Stimulated activated CD4-positive, alpha-beta T cell treated with anti-CD3 and anti-CD28 coated beads, Interleukin-2, amount 100 ng/mL, for 24 hours (primary cell): ENCODE measurements around the gene CYSLTR2.

Experiments used
- DNase-seq, 2 donors: peaks; one replicate each; pipeline ENCODE4 v3.0.0-alpha.2; 2020

CYSLTR2 gene

GRCh38 chr13:48653472-48653939, at the start of gene CYSLTR2:
Gene CYSLTR2, plus strand, starts transcription at chr13:48653929. Its CDS starts 52,889 bp downstream, at chr13:48706818.
- DNase-seq = no peak

- DNase-seq = no peak
Measured at GRCh38 chr13:48615049-48615448, 38.7 kb upstream of the CYSLTR2 start.

- DNase-seq = no peak
Measured at GRCh38 chr13:48618937-48619336, 34.8 kb upstream of the CYSLTR2 start.

GRCh38 chr13:48621056-48621455, 32.7 kb upstream of the CYSLTR2 start:
- no peak for DNase-seq

GRCh38 chr13:48624016-48624415, 29.7 kb upstream of the CYSLTR2 start:
- no peak for DNase-seq

GRCh38 chr13:48624858-48625257, 28.9 kb upstream of the CYSLTR2 start:
- no peak for DNase-seq

GRCh38 chr13:48625413-48626076, 28.2 kb upstream of the CYSLTR2 start:
- DNase-seq = no peak

GRCh38 chr13:48626077-48626449, 27.7 kb upstream of the CYSLTR2 start:
- DNase-seq = no peak

- DNase-seq = no peak
Measured at GRCh38 chr13:48626726-48627451, 26.8 kb upstream of the CYSLTR2 start.

- no peak for DNase-seq
Measured at GRCh38 chr13:48629277-48629676, 24.5 kb upstream of the CYSLTR2 start.

GRCh38 chr13:48630291-48630690, 23.4 kb upstream of the CYSLTR2 start:
- DNase-seq = no peak

GRCh38 chr13:48630773-48631172, 23.0 kb upstream of the CYSLTR2 start:
- DNase-seq = no peak

- DNase-seq = no peak
Measured at GRCh38 chr13:48631441-48631840, 22.3 kb upstream of the CYSLTR2 start.

GRCh38 chr13:48633700-48634099, 20.0 kb upstream of the CYSLTR2 start:
- no peak for DNase-seq

GRCh38 chr13:48634636-48635035, 19.1 kb upstream of the CYSLTR2 start:
- no peak for DNase-seq

- DNase-seq = no peak
Measured at GRCh38 chr13:48635478-48635877, 18.3 kb upstream of the CYSLTR2 start.

- no peak for DNase-seq
Measured at GRCh38 chr13:48636550-48636949, 17.2 kb upstream of the CYSLTR2 start.

GRCh38 chr13:48637601-48638000, 16.1 kb upstream of the CYSLTR2 start:
- no peak for DNase-seq

GRCh38 chr13:48640767-48641166, 13.0 kb upstream of the CYSLTR2 start:
- no peak for DNase-seq

- no peak for DNase-seq
Measured at GRCh38 chr13:48641404-48641803, 12.3 kb upstream of the CYSLTR2 start.

- DNase-seq = no peak
Measured at GRCh38 chr13:48642061-48642460, 11.7 kb upstream of the CYSLTR2 start.

- no peak for DNase-seq
Measured at GRCh38 chr13:48643159-48643558, 10.6 kb upstream of the CYSLTR2 start.

- no peak for DNase-seq
Measured at GRCh38 chr13:48644141-48644540, 9.6 kb upstream of the CYSLTR2 start.

GRCh38 chr13:48644951-48645350, 8.8 kb upstream of the CYSLTR2 start:
- DNase-seq = no peak

- DNase-seq = no peak
Measured at GRCh38 chr13:48645845-48646244, 7.9 kb upstream of the CYSLTR2 start.
